ENCODE measurements around the gene PRR12.

The PRR12 gene

DNA sequence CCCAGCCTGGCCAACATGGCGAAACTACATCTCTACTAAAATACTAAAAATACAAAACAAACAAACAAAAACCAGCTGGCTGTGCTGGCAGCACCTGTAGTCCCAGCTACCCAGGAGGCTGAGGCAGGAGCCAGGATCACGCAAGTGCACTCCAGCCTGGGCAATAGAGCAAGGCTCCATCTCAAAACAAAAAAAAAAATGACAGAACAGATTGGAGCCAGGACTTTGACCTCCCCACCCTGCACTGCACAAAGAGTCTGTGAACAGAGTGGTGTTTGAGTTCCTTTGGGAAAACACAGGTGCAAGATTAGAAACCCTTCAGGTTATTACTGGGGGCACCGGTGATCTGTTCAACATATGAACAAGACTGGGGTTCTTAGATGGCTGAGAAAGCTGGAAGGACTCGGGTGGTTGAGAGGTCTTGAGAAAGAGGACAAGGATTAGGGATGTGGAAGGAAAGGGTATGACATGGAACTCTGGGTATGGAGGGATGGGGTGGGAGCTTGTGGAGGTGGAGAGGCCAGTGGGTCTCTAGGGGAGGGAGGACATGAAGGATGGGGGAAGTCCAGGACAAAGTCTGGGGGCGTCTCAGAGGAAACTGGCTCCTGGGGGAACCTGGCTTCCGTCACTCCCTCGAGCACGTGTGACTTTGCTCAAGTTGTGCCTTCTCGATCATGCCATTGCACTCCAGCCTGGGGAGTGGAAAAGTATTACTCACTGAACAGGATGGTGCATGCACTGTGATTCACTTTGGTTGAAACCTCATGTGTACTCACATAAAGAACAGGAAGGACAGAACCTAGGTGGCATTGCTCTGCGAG lies 37.3 kb upstream of the PRR12 start:
- peaks cover 32% of the 10 kb centered on the region for H3K36me3 ChIP-seq (ENCODE audit: low read depth)
- no peak for TF ChIP-seq CTCF (IDR thresholded peaks at IDR 0.05; ENCODE audit: poor library complexity, severe bottlenecking)
- no peak overlapping the region for H3K4me3 ChIP-seq (ENCODE audit: severe bottlenecking)
- H3K27ac ChIP-seq (ENCODE audit: poor library complexity, severe bottlenecking): peak overlapping the region; percentile 85
- DNase-seq (ENCODE audit: low spot score) (no peak), ATAC-seq (ENCODE audit: low read depth) (peak; percentile 98)
- H3K27me3 ChIP-seq (ENCODE audit: insufficient read depth, poor library complexity, severe bottlenecking): no peaks in the 10 kb centered on the region
- peaks cover 16% of the 10 kb centered on the region for H3K4me1 ChIP-seq (ENCODE audit: insufficient read depth, poor library complexity, severe bottlenecking)
- H3K9me3 ChIP-seq (ENCODE audit: severe bottlenecking): no peaks in the 10 kb centered on the region

- H3K36me3 ChIP-seq (ENCODE audit: low read depth): peaks cover 36% of the 10 kb centered on the region
- peak overlapping the region; percentile 85 for H3K27ac ChIP-seq (ENCODE audit: poor library complexity, severe bottlenecking)
- H3K4me1 ChIP-seq (ENCODE audit: insufficient read depth, poor library complexity, severe bottlenecking): peaks cover 16% of the 10 kb centered on the region
- no peak for TF ChIP-seq CTCF (IDR thresholded peaks at IDR 0.05; ENCODE audit: poor library complexity, severe bottlenecking)
- no peak for DNase-seq (ENCODE audit: low spot score)
- H3K9me3 ChIP-seq (ENCODE audit: severe bottlenecking): no peaks in the 10 kb centered on the region
- no peak for ATAC-seq (ENCODE audit: low read depth)
- H3K4me3 ChIP-seq (ENCODE audit: severe bottlenecking): no peak overlapping the region
- H3K27me3 ChIP-seq (ENCODE audit: insufficient read depth, poor library complexity, severe bottlenecking): no peaks in the 10 kb centered on the region
These were observed 36.2 kb upstream of the PRR12 start for GRCh38 chr19:49554701-49555181.

DNA sequence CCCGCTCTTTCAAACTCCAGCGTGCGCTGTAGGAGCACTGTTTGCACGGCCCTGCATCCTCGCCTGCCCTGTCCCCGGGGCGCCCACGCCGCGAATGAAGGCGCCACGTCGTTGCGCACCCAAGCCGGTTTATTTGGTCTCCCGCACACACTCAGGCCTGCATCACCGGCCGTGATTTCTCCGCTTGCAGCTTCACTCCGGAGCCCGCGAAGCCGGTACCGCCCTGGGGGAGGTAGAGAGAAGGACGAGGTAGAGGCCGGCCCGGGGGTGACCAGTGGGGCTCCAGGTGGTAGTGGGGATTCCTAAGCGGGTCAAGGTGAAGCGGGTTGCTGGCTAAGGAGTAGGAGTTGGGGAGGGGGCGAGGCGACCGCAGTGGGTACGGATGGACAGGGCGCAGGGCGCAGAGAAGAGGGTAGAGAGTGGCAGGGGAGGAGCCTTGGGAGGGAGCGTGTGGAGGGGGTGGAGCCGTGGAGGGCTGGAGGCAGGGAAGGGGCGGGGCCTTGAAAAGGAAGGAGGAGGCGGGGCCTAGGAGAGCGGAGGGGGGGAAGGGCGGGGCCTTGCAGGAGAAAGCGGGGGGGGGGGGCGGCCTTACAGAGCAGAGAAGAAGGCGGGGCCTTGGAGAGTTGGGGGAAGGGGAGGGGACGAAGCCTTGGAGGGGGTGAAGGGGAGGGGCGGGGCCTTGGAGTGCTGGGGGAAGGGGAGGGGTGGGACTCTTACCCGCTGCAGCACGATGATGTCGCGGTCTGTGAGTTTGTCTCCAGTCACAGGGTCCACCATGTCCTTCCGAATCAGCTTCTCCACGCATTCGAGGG lies 35.2 kb upstream of the PRR12 start:
- Histone ChIP-seq H3K4me3 (ENCODE audit: severe bottlenecking) (no peak overlapping the region), H3K4me1 (ENCODE audit: insufficient read depth, poor library complexity, severe bottlenecking) (peaks cover 16% of the 10 kb centered on the region), H3K27ac (ENCODE audit: poor library complexity, severe bottlenecking) (no peak overlapping the region), H3K27me3 (ENCODE audit: insufficient read depth, poor library complexity, severe bottlenecking) (no peaks in the 10 kb centered on the region), H3K9me3 (ENCODE audit: severe bottlenecking) (no peaks in the 10 kb centered on the region), H3K36me3 (ENCODE audit: low read depth) (peaks cover 36% of the 10 kb centered on the region)
- DNase-seq (ENCODE audit: low spot score) (no peak), ATAC-seq (ENCODE audit: low read depth) (no peak)
- TF ChIP-seq CTCF (IDR thresholded peaks at IDR 0.05; ENCODE audit: poor library complexity, severe bottlenecking): no peak

DNA sequence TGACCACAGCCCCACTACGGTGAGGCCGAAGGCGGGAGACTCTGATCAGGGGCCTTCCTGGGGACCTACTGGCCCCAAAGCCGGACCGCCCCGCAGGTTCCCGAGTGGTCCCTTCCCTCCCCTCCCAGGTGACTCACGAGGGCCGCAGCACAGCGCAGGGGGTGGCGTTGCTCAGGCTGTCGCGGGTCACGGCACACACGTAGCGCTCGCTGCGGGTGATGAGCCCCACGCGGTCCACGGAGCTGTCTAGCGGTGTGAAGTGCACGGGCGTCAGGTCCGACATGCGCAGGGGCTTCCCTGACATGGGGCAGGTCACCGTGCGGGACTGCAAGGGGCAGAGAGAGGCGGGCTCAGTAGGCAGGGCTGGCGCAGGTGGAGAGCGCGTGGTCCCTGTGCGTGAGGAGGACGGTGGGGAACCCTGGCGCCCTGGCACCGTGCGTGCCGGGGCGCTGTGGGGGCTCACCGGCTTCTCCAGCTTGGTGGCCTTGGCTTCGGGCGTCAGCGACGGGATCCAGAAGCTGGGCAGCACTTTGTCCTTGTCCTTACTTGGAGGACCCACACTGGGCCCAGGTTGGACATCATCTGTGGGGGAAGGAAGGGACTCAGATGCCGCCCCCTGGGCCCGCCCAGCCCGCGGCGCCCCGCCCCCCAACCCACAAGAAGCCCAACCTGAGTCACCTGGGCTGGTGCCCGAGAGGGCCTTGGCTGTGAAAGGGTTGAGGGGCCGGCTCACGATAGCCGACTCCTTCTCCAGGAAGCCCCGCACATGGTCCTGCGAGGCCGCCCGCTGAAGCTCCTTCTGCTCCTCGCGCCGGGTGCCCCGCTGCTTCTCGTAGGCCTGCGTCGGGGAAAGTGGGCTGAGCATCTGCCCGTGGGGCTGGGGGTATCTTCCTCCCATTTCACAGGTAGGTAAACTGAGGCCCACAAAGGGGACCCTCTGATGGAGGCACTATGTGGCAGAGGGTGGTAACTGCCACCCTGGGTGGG lies 34.3 kb upstream of the PRR12 start:
- no peak overlapping the region for H3K4me3 ChIP-seq (ENCODE audit: severe bottlenecking)
- H3K27ac ChIP-seq (ENCODE audit: poor library complexity, severe bottlenecking): no peak overlapping the region
- no peak for DNase-seq (ENCODE audit: low spot score)
- H3K27me3 ChIP-seq (ENCODE audit: insufficient read depth, poor library complexity, severe bottlenecking): no peaks in the 10 kb centered on the region
- no peaks in the 10 kb centered on the region for H3K9me3 ChIP-seq (ENCODE audit: severe bottlenecking)
- peaks cover 16% of the 10 kb centered on the region for H3K4me1 ChIP-seq (ENCODE audit: insufficient read depth, poor library complexity, severe bottlenecking)
- H3K36me3 ChIP-seq (ENCODE audit: low read depth): peaks cover 36% of the 10 kb centered on the region
- no peak for ATAC-seq (ENCODE audit: low read depth)
- no peak for TF ChIP-seq CTCF (IDR thresholded peaks at IDR 0.05; ENCODE audit: poor library complexity, severe bottlenecking)
